Activated CD8-positive, alpha-beta memory T cell treated with anti-CD3 and anti-CD28 coated beads, Interleukin-2, amount 50 U/mL, for 24 hours (primary cell): ENCODE data around the gene TIMELESS.
"Not testable (repeated sequence)": the region's sequence is repeated elsewhere in the genome, so short reads cannot be mapped to it uniquely, and the experiment has no call there.

Experiments
- DNase-seq: peaks from one replicate; pipeline ENCODE4 v3.0.0-alpha.2; 2020; ENCODE audit errors: extremely low read depth

The TIMELESS gene

DNA sequence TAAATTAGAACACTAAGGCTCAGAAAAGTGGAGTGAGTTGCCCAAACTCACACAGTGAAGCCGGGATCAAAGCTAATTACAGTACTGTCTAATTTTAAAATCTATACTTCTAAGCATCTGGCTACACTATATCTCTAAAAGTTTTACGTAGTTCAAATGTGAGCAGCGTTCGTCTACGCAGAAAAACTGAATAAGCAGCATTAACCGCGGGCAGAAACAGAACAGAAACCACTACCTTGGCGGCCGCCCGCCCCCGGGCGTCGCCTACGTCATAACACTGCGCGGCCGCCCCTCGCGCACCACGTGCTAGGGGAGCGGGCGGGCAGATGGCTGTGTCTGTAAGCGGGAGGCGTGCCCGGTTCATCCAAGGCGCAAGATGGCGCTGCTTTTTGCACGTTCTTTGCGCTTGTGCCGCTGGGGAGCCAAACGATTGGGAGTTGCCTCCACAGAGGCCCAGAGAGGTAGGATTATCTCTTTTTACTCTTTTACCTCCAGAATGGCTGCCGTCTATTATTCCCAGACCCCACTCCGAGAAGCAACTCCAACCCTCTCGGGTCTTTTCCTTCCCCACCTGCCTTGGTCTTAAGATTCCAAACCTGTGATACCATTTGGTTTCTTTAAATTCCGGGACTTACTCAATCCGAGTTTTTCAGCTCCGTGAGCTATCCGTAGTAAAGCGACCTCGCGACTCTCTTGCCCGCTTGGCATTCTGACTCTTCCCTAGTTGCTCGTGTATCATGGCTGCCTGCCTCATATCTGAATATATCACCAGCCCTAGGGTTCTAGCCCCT is 19.2 kb upstream of the TIMELESS start, which contains the start of gene SPRYD4:
TSS of gene SPRYD4 (plus strand) at position 363 of the 791 bp plus-strand sequence. CDS start at position 377, 14 bp downstream.
- peak; percentile 74 for DNase-seq

DNA sequence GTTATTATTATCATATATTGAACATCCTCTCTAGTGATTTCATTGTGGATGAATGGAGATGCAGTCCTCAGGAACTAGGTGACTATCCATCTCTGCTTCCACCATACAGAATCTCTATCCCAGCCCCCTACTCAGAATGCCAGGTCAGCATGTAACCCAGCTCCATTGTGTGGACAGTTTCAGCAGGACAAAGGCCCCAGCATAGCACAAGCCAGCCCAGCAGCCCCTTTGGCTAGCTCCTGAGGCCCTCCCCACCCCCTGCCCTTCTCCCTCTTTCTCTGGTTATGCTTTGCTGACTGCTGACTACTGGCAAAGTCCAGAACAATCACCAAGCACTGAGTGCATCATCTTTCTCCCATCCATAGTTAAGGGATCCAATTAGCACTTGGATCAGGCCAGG is 13.3 kb upstream of the TIMELESS start:
- no peak for DNase-seq

DNA sequence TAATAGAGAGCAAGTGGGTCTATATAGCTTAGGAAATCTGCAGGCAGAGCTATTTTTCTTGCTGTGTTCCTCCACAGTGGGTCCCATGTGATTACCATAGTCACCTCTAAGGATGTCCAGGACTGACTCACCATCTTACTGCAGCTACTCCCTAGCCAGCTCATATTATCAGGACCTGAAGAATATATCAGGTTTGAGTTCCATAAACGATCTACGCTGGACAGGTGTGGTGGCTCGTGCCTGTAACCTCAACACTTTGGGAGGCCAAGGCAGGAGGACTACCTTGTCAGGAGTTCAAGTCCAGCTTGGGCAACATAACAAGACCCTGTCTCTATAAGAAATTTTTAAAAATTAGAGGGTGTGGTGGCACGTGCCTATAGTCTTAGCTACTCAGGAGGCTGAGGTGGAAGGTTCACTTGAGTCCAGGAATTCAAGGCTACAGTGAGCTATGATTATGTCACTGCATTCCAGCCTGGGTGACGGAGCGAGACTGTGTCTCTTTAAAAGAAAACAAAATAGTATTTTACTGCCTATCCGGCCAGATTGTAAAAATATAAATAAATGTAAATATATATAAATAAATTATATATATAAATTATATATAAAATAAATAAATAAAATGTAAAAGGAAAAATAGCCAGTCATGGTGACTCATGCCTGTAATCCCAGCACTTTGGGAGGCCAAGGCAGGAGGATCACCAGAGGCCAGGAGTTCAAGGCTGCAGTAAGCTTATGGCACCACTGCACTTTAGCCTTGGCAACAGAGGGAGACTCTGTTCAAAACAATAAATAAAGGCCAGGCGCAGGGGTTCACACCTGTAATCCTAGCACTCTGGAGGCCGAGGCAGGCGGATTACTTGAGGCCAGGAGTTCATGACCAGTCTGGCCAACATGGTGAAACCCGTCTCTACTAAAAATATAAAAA is 12.3 kb upstream of the TIMELESS start:
- DNase-seq = no peak

DNA sequence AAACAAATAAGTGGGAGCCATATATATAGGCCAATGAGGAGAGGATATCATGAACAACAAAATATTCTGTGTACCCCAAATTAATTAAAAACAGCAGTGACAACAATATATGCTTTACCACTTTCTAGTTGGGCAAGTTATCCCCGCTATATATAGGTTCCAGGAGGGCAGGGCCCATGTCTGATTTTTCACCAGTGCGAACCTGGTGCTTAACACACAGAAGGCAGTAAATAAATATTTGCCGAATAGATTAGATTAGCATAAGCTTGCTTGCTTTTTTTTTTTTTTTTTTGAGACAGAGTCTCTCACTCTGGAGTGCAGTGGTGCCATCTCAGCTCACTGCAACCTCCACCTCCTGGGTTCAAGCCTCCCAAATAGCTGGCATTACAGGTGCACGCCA is 8.6 kb upstream of the TIMELESS start:
- no peak for DNase-seq

DNA sequence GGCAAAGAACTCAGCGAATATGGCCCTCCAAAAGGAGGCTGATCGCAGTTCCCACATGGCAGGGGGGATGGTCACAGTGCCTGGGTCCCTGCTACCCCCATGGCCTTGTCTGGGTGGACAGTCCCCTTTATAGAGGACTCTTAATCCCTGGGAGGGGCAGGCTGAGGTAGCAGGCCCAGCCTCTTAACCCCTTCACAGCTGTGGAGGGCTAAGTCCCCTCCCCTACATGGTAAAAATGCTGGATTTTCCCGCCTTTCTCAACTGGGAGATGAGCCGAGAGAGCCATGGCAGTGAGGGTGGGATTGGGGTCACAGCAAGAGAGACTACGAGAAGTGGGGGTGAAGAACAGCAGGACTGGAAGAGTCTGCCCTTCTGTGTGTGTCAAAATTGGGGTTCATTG is 5.3 kb upstream of the TIMELESS start, which contains the start of gene MIP:
TSS of gene MIP (minus strand) at position 101 of the 400 bp plus-strand sequence. CDS start at position 57, 44 bp downstream.
- DNase-seq = no peak

DNA sequence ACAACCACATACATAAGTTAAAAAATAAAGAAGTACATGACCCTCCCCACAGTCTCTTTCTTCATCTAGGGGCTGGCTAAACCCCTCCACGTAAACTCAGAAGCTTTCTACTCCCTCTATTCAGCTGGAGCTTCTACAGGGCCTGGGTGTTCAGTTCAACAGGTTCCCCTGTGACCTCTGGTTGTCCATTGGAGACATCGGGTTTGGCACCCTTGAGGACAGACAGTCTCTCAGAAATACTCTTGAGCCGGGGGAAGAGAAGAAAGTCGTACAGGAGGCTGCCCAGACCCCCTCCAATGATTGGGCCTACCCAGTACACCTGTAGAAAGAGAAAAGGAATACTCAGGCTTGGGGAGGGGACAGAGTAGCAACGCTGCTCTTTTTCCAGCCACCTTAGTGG is 1.9 kb upstream of the TIMELESS start:
- no peak for DNase-seq

DNA sequence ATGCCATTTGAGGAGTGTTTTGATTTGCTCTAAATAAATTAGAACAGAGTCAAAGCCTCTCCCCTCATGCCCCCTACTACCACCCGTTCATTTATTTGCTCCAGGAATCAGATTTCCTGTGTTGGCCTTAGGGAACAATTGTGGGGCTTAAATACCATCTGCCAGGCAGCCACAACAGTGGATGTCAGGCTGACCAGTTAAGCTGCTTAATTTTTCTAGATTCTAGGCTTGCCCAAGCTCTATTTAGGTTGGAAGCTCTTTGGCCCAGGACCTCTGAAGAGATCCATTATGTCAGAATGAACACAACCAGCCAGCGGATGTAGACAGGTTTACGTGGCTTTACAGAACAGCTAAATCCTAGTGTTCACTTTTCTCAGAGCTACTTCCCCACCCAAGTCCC is 1.0 kb upstream of the TIMELESS start:
- no peak for DNase-seq

DNA sequence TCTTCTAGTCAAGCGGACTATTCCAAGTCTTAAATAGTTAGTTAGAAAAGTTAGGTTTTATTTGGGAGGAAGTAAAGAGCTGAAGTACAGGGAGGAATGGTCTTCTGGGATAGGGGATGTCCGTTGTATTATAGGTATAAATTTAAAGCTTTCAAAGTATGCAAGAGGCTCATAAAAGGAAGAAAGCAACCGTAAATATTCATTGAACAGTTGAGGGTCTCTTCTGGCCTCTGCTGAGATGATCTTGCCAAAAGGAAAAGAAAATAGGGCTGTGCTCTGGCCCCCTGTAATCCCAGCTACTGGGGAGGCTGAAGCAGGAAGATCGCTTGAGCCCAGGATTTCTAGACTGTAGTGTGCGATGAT is 377 bp upstream of the TIMELESS start:
- no peak for DNase-seq

DNA sequence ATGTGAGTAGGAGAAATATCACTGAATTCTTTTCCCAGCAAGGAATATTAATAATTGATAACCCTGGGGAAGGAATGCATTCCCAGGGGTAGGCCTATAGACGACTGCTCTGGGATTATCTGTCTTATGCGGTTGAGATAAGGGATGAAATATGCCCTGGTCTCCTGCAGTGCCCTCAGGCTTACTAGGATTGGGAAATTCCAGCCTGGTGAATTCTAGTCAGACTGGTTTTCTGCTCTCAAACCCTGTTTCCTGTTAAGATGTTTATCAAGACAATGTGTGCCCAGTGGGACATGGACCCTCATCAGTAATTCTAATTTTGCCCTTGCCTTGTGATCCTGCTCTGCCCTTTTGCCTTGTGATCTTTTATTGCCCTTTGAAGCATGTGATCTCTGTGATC is 6.0 kb downstream of the TIMELESS start:
- not testable (repeated sequence) for DNase-seq

DNA sequence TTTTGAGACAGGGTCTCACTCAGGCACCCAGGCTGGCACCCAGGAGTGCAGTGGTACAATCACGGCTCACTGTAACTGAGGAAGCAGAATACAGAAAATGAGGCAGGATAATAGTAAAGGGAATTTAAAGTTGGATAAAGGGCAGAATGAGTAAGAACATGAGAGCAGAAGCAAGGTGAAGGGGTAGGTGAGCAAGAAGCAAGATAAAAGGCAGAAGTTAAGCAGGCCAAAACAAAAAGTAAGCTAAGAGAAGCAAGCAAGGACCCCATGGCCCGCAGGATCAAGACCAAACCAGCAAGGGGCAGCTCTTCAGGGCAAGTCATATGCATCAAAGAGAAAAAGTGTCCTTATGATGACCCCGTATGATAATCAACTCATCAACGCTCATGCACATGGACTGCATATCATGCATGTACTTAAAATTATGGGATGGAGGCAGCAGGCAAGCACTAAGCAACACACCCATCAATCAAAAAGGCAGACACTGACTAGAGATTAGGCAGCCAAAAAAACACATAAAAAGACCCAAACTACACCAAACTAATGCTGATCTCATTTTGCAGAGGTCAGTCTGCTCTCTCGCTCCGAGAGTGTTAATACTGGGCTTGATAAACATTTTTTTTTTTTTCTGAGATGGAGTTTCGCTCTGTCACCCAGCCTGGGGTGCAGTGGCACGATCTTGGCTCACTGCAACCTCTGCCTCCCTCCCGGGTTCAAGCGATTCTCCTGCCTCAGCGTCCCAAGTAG is 11.6 kb downstream of the TIMELESS start:
- no peak for DNase-seq

DNA sequence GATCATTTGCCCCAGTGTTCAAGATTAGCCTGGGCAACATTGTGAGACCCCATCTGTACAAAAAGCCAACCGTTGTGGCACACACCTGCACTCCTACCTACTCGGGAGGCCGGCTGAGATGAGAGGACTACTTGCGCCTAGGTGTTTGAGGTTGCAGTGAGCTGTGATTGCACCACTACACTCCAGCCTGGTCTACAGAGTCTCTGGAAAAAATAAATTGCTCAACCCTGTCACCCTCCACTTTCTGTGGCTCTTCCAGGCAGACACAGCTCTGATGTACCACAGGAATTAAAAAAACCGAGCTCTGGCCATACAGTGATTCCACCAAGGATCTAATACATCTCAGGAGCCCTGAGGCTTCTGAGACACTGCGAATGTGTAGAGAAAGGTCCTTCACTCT is 14.4 kb downstream of the TIMELESS start:
- DNase-seq = no peak

DNA sequence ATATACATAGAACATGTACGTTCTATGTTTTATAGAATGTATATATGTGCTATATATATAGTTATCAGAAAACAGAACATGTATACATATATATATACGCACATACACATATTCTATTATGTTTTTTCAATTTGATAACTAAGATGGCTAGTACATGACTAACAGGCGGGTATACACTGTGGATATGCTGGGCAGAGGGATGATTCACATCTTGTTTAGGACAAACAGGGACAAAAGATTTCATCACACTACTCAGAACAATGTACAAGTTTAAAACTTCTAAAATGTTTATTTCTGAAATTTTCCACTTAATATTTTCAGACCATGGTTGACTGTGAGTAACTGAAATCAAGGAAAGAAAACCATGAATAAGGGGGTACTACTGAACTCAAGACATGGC is 17.4 kb downstream of the TIMELESS start:
- no peak for DNase-seq

DNA sequence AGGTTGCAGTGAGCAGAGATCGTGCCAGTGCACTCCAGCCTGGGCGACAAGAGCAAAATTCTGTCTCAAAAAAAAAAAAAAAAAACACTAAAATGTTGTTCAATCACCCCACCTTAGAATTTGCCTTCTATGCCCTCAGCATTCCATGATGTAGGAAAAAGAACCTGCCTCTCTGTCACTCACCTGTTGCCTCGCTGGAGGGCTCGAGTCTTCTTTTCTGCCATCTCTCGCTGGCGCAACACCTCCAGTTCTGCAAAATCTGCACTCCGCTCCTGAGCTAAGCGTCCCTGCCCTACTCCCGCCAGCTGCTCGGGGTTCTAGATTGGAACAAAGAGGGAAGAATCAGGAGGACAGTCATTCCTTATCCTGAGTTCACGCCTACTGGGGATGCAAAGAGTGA is 17.9 kb downstream of the TIMELESS start:
- DNase-seq = no peak

DNA sequence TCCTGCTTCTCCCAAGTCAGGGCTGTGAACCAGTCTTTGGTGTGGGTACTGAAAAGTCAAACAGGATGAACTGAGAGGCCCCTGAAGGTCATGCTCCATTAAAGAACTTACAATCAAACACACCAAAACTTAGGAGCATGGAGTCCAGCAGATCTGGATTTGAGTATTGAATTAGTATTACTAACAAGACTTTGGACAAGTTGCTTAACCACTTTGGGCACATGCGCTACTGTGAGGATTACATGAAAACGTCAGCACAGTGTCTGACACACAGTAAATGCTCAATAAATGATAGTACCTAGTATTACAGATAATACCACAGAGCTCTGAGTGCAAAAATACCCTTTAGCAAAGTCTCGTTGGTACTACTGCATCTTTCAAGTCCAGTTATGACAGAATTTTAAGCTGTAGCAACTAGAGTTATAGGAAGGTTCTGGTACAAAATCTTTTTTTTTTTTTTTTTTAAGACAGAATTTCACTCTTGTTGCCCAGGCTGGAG is 23.2 kb downstream of the TIMELESS start:
- DNase-seq = no peak

DNA sequence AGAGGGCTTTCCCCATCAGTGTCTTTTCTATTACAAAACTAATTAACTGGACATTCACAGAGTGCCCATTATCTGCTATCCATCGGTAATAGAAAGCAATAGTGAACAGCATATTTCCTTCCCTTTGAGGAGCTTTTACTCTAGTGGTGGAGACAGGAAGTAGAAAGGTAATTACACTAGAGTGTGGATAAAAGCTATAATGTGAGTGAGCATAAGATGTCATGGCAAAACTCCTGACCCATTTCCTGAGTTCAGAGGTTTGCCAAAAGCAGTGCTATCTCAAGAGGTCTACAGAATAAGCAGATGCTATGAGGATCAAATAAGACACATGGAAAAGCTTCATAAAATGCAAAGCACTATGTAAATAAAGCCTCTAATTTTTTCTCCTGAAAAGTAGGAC is 24.0 kb downstream of the TIMELESS start:
- no peak for DNase-seq

DNA sequence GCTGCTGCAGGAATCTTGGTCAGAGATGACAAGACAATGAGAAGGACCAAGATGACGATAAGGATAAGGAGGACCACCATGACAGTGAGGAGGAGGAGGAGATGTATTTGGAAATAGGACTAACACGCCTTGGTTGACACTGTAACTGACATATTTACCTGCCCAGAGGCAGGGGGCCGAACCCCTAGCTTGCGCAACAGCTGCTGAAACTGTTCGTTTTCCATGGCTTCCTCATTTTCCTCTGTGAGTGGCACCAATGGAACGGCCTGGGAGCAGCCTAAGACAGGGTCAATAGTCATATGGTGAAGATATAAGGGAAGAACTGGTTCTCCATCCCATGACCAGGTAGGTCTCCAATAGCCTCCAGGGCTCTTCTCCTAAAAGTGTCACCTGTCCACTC is 28.8 kb downstream of the TIMELESS start:
- DNase-seq = no peak

DNA sequence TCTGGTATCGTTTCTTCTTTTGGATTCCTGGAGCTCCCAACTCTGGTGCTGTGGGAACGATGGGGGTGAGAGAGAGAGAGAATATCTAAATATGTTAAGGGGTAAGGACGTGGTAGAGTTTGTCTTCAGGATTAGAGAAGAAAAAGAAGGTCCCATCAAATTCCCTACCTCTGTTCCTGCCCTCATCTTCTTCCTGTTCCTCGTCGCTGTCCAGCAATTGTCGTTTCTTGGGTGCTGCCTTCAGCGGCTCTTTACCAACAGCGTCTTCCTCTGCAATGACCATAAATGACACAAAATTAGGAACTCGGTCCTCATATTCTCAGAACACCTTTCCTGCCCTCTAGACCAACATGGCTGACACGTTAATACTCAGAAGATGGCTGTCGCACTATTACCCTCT is 31.5 kb downstream of the TIMELESS start:
- no peak for DNase-seq

DNA sequence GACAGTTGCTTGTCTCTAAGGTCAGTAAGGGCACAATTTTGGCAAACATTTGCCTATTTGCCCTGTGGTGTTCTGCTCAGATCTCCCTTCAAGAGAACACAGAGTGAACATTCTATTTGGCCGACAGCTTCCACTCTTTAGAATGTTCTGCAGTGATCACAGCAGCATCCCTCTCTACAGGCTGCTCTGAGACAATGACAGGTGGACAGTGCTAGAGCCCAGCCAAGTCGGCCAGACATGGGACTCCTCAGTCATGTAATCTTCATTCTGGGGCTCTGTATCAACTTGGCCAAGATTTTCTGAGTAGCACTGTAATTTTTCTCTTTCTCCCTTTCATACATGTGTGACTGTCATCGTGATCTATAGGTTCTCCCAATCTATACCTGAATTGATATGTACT is 34.8 kb downstream of the TIMELESS start:
- DNase-seq = no peak

DNA sequence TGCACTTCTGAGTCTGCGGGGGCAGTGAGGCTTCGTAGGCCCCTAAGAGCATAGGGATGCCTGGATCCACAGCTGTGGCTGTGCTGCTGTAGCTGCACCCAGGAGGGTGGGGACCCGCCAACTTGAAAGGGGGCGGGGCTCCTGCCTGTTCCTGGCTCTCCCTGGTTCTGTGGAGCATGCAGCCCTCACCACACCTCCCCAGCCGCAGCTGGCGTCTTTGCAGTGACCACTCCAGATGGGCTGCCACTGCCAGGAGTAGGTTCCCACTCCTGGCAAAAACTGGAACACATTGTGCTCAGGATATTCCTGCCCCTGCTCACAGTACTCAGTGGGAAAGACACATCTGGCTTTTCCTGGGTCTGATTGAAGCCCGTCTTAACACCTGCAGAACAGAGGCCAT is 35.8 kb downstream of the TIMELESS start:
- DNase-seq = no peak

DNA sequence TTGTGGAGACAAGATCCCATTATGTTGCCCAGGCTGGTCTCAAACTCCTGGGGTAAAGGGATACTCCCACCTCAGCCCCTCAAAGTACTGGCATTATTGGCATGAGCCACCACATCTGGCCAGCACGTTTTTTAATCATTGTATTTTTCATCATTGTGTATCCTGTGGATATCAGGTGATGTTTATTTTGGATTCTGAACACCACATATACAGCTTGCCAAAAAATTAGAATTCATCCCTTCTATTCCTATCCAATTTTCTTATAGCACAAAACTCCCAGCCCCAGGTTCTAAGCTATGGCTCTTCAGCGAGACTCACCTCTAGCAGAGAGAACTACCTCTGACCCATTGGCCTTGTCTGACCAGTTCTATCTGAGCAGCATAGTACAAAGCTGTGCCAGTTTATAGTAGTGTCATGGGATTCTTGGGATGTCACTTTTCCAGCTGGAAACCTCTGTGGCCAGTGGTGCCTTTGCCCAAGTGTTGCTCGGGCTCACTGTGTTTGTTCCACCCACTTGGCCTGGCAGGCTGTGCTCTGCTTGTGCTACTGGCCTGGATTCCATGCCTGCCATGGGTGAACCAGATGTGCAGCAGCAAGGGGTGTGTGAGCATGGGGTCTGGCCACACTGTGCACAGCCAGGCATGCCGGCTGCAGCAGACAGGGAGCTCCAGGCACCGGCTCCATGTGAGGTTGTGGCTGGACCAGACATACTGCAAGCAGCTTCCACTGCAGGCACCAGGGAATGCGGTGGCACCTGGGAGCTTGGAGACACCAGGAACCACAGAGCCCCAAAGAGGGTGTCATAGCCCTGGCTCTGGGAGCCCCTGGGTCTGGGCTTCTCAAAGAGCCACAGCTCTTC is 37.2 kb downstream of the TIMELESS start:
- no peak for DNase-seq

DNA sequence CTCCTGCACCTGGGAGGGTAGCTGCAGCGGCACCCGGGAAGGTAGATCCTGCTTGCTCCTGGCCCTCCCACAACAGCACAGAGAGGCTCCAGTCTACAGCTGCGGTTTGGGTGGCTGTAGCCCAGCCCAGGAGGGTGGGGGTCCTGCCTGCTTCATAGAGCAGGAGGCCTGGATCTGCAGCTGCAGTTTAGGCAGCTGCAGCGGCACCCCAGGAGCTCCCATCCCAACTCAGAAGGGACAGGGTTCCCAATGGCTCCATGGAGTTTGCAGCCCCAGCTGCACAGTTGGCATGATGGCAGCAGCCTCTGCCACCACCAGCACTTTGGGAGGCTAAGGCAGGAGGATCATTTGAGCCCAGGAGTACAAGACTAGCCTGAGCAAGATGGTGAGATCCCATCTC is 38.5 kb downstream of the TIMELESS start:
- DNase-seq = no peak
